ENCODE measurements around the gene PTGES. TPM values are rescaled to one million over a fixed set of nuclear protein-coding genes. Genes with fewer than 3 reads are reported as not detected.
A peak's percentile ranks its signal among the peaks of the same experiment; 100 is the strongest.

The PTGES gene
- total and polyA plus RNA-seq, 7 donors, result 0.92 to 10.2 (median 3.9) TPM

- Histone ChIP-seq H3K36me3 (no peaks in the 10 kb centered on the region), H3K27ac (peak overlapping the region in 1 of 4 donors; percentile 78), H3K4me3 (no peak overlapping the region), H3K4me1 (peaks cover 0 to 9% (median 5%) of the 10 kb centered on the region in 4 donors), H3K27me3 (no peaks in the 10 kb centered on the region), H3K9me3 (no peaks in the 10 kb centered on the region)
- DNase-seq, result no peak
- intact Hi-C loops (cut with DNase I), result loop anchor here (5.0 kb wide), 1 partner anchor 46 kb away; the partner anchor contains the start of gene PRRX2
- WGBS, 2 donors, result 90 to 91% methylated on average over 10 of the region's 10 CpGs
- TF ChIP-seq EP300 (IDR thresholded peaks at IDR 0.05) (no peak), POLR2A (IDR thresholded peaks at IDR 0.05) (no peak), CTCF (IDR thresholded peaks at IDR 0.05) (no peak), POLR2AphosphoS5 (IDR thresholded peaks at IDR 0.05) (no peak)
Measured at GRCh38 chr9:129713402-129713679, 39.5 kb downstream of the PTGES start.

GRCh38 chr9:129712634-129713401, 40.0 kb downstream of the PTGES start:
- Histone ChIP-seq H3K4me3 (no peak overlapping the region), H3K4me1 (peaks cover 0 to 9% (median 5%) of the 10 kb centered on the region in 4 donors), H3K9me3 (no peaks in the 10 kb centered on the region), H3K27me3 (no peaks in the 10 kb centered on the region), H3K36me3 (no peaks in the 10 kb centered on the region), H3K27ac (peak overlapping the region in 3 of 4 donors; percentile 2 to 78 (median 31))
- 53 to 76% methylated on average over 26 of the region's 26 CpGs for WGBS, 2 donors
- no peak for DNase-seq
- TF ChIP-seq POLR2A (IDR thresholded peaks at IDR 0.05), result no peak
- no peak for TF ChIP-seq CTCF (IDR thresholded peaks at IDR 0.05)
- no peak for TF ChIP-seq POLR2AphosphoS5 (IDR thresholded peaks at IDR 0.05)
- TF ChIP-seq EP300 (IDR thresholded peaks at IDR 0.05), result no peak
- intact Hi-C loops (cut with DNase I), result loop anchor here (5.0 kb wide), 1 partner anchor 46 kb away; the partner anchor contains the start of gene PRRX2

GRCh38 chr9:129710169-129710453, 42.7 kb downstream of the PTGES start:
- H3K9me3 ChIP-seq, result no peaks in the 10 kb centered on the region
- no peaks in the 10 kb centered on the region for H3K4me1 ChIP-seq
- no peaks in the 10 kb centered on the region for H3K27me3 ChIP-seq
- TF ChIP-seq EP300 (IDR thresholded peaks at IDR 0.05) (no peak), POLR2AphosphoS5 (IDR thresholded peaks at IDR 0.05) (no peak), CTCF (IDR thresholded peaks at IDR 0.05) (no peak), POLR2A (IDR thresholded peaks at IDR 0.05) (no peak)
- H3K36me3 ChIP-seq, result no peaks in the 10 kb centered on the region
- intact Hi-C loops (cut with DNase I), result loop anchor here (5.0 kb wide), 1 partner anchor 43 kb away; the partner anchor contains the start of gene PRRX2
- DNase-seq, result no peak
- no peak overlapping the region for H3K4me3 ChIP-seq
- peak overlapping the region in 1 of 4 donors; percentile 78 for H3K27ac ChIP-seq
- WGBS, 2 donors, result 97% methylated on average over 3 of the region's 3 CpGs

GRCh38 chr9:129709438-129710168, 43.2 kb downstream of the PTGES start:
- Histone ChIP-seq H3K36me3 (no peaks in the 10 kb centered on the region), H3K9me3 (no peaks in the 10 kb centered on the region), H3K27ac (peak overlapping the region in 1 of 4 donors; percentile 78), H3K4me1 (peaks cover 0 to 2% (median under 1%) of the 10 kb centered on the region in 4 donors), H3K4me3 (no peak overlapping the region), H3K27me3 (no peaks in the 10 kb centered on the region)
- TF ChIP-seq POLR2A (IDR thresholded peaks at IDR 0.05), result no peak
- no peak for TF ChIP-seq POLR2AphosphoS5 (IDR thresholded peaks at IDR 0.05)
- DNase-seq, result no peak
- intact Hi-C loops (cut with DNase I), result loop anchor here (5.0 kb wide), 1 partner anchor 42 kb away; the partner anchor contains the start of gene PRRX2
- 88 to 90% methylated on average over 17 of the region's 17 CpGs for WGBS, 2 donors

- no peak overlapping the region for H3K4me3 ChIP-seq
- 85 to 91% methylated on average over 6 of the region's 6 CpGs for WGBS, 2 donors
- peak overlapping the region in 1 of 4 donors; percentile 78 for H3K27ac ChIP-seq
- H3K4me1 ChIP-seq, result peaks cover 0 to 10% (median 6%) of the 10 kb centered on the region in 4 donors
- H3K27me3 ChIP-seq, result no peaks in the 10 kb centered on the region
- DNase-seq, result no peak
- no peak for TF ChIP-seq POLR2A (IDR thresholded peaks at IDR 0.05)
- no peak for TF ChIP-seq POLR2AphosphoS5 (IDR thresholded peaks at IDR 0.05)
- TF ChIP-seq CTCF (IDR thresholded peaks at IDR 0.05), result no peak
- no peak for TF ChIP-seq EP300 (IDR thresholded peaks at IDR 0.05)
- no peaks in the 10 kb centered on the region for H3K36me3 ChIP-seq
- intact Hi-C loops (cut with DNase I), result no loop called here
- H3K9me3 ChIP-seq, result no peaks in the 10 kb centered on the region
Measured at GRCh38 chr9:129708793-129709192, 44.0 kb downstream of the PTGES start.

Data from sigmoid colon (tissue), 7 donors.